Frontal cortex (tissue), 4 donors: Measurements from ENCODE around the gene QSOX2. TPM values are rescaled to one million over a fixed set of nuclear protein-coding genes. Genes with fewer than 3 reads are reported as not detected.

Experiments used
- DNase-seq, 2 donors: peaks; one replicate each; pipeline ENCODE4 v3.0.0; 2012; ENCODE audit warnings: low spot score in 2 of 2
- FAIRE-seq: peaks from 2 replicates; lab custom pipeline; 2012; peaks lifted over from hg19 to GRCh38; lab: Jason Lieb, UNC
- total RNA-seq: library from RNA; depleted of rRNA; stranded (reverse); fragments of >200 nt; gene quantifications from one replicate; pipeline ENCODE4 v1.2.3, GENCODE V29; 2014
- donor health status: control.
- donor health status: control.
- donor health status: control.

The QSOX2 gene
- total RNA-seq, 1 donor from 2014 or later: 8.2 TPM

DNA sequence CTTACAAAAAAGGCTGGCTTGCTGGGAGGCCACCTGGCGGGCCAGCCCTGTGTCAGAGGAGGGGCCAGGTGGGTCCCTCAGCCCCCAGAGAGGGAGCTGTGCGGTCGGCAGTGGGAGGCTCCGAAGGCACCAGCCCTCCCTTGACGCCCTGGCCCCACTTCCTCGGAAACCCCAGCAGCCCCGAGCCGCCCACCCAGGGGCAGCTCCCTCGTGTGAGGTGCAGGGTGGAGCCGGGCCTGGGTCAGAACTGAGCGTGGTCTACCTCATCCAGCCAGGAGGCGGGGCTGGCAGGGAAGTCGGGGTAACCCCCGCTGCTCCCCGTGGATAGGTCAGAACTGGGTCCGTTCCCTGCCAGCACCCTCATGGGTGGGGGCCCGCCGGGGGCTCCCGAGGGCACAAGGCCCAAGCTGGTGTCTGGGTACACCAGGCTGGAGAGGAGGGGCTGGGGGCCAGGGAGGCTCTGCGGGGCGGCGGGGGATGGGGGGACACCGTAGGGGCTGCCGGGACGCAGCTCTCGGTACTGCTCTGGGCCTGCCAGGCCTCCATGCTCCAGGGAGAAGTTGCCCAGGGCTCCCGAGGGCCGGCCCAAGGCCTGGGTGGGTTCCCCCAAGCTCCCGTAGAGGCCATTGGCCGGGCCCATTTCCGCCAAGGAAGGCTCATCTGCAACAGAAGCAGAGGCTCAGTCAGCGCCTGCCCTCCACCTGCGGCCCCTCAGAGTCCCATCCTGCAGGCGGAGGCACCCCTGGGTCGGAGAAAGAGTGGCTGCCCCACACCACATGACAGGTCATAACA lies 48.3 kb downstream of the QSOX2 start:
- DNase-seq (no peak), FAIRE-seq (no peak)

DNA sequence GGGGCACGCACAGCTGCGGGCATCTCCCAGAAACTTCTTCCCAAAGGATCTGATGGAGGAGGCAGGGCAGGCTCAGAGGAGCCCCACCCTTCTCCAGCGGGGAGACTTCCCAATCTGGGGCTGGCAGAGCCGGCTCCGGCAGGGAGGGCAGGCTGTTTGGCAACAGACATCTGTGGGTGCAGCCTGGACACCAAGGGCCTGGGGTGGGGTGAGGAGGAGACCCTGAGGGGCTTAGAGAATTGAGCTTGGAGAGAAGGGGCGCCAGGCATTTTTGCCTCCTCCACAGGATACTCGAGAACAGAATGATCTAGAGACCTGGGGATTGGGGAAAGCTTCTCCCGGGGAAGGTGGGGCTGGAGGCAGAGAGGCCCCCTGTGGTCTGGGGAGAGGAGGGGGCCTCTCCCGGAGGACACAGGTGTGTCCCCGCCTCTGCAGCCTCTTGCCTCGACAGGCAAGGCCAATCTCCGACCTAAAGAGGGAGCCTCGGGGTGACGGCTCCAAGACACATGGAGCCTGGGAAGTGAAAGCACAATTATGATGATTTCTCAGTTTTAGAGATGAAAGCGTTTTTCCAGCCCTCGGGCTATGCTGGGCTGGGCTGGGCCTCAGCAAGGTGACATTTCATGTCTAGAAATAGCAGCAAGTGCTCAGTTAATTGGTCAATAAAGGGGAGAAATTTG lies 49.1 kb downstream of the QSOX2 start:
- DNase-seq (no peak), FAIRE-seq (no peak)

DNA sequence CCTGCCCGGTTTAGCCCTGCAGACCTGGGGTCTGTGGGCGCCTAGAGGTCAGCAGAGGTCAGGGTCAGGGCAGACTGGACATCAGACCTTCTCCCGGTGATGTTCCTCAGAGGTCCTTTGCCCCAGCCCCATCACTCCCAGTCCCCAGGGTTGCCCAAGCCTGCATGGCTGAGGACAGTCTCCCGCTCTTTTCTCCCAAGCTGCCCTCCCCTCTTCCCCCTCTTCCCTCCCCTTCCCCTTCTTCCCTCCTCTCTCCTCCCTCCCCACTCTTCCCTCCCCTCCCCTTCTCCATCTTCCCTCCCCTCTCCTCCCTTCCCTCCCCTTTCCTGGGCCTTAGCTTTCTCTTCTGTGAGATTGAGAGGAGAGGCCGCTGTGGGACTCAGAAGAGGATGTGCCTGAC lies 51.1 kb downstream of the QSOX2 start:
- DNase-seq (no peak), FAIRE-seq (no peak)

DNA sequence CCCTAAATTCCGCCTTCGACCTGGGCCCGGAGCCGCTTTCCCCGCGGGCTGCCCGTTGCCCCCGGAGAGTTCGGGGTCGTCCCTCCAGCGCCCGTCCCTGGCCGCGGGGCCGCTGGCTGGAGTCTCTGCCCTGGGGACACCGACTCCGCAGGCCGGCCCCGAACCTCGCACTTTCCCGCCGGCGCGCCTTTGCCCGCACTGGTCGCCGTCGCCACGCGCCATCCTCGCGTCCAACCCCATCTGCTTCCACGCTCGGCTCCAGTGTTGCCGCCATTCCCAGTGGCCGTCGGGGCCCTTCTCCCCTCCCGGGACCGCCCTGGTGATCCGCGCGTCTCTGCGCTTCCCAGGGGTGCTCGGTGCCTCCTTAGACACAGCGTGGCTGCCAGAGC lies 51.7 kb downstream of the QSOX2 start:
- FAIRE-seq: no peak
- DNase-seq: no peak

DNA sequence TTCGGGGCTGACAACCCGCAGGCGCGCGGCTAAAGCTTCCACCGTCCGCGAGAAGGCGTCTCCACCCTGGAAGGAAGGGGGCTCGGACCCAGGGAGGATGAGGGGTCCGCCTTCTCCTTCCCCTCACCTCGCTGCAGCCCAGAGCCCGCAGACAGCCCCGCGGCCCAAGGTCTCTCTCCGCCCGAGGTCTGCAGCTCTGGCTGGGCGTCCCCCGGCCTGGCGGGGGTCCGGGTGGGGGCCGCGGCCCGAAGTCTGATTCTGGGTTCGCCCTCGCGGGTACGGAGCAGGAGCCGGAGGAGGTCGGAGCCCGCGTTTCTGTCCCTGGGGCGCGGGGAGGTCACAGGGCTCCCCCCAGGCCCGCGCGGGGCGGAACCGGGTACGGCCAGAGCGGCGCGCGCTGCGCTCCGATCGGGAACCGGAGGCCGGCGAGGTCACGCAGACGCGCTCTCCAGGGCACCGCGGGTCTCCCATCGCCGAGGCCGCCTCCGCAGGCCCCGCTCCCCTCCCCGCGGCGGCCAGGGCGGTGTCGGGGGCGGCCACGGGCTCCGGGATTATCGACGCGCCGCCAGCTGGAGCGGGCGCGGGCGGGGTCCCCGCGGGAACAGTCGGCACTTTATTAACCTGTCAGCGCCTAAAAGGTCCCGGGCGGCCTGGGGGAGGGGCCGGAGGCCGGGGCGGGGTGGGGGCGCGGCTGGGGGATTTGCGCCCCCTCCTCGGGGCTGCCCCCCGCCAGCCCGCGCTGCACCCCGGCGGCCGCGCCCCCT lies 52.3 kb downstream of the QSOX2 start:
- no peak for FAIRE-seq

DNA sequence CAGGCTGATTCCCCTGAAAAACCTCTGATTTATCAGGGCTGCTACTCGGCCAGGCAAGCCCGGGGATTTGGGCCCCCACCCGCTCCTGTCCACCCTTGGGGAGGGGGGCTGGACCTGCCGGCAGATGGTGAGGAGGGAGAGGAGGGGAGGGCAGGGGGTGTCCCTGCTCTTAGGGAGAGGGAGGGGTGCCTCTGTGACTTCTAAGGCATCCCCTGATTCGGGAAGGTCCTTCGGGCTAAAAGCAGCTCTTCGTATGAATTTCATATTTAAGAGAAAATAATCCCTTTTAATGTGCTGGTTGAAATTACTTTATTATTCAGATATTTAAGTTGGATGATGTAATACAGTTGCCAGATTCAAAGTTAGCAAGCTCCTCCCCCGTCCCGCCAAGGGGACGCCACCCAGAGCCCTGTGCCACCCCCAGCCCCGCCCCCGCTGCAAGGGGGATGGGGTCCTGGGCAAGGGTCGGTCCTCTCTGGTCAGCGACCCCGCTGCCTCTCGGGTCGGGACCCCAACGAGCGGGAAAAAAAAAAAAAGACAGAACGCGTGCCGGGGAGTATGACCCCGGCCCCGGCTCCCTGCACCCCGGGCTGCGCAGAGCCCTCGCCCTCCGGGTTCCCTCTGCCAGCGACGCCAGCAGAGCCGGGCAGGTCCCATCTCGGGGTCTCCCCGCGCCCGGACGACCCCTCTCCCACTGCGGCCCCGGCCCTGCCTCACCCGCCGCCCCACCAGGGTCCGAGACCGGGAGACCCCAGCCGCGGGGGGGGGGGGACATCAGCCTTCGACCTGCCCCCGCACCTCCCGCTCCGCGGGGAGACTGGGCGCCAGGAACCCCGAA lies 53.1 kb downstream of the QSOX2 start:
- FAIRE-seq (no peak), DNase-seq (no peak)

More for the DNA sequence above, 52.3 kb downstream of the QSOX2 start:
- no peak for DNase-seq

DNA sequence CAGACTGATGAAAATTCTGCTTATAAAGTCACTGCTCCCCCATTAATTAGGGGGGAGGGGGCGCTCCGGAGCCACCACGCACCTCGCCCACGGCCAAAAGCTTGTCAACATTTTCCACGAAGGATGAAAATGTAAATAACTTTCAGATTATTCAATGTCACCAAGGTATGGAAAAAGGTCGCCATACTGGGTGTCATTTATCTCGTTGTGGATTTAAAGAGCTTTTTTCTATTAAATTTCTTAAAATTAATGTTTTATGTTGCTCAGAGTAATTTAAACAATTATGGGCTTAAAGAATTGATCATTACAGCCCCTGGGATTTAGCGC lies 53.7 kb downstream of the QSOX2 start:
- FAIRE-seq (no peak), DNase-seq (no peak)

DNA sequence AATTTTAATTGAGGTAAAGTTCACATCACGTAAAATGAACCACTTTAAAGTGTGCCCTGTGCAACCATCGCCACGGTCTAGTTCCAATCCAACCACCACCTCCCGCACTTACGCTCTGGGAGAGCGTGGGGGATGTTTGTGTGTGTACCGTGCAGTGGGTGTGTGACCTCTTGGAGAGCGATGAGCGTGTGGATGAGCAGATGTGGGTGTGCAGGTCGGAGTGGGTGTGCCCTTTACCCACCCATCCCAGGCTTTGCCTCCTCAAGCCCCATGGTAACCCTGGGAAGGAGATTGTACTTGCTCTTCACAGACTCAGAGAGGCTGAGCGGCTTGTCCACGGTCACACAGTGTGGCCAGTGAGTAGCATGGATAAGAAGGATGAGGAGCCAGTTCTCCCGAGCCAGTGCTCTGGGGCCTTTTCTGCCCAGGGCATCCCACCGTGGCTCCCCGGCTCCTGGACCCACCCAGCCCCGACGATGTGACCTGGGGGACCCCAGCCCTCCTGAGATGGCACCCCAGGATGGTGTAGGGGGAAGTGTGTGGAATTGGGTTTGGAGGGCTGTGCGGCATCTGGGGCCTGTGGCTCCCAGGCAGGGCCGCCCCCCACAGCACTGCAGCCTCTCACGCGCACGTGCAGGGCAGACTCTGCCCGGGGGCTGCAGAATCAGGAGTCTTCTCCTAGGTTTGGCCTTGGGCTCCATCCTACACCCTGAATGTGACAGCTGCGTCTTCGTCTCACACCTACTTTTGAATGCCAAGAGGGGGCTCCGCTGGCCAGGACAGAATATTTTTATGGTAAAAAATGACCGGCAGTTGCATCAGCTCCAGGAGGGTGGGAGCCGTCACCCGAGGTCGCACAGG lies 54.3 kb downstream of the QSOX2 start:
- FAIRE-seq: no peak

DNA sequence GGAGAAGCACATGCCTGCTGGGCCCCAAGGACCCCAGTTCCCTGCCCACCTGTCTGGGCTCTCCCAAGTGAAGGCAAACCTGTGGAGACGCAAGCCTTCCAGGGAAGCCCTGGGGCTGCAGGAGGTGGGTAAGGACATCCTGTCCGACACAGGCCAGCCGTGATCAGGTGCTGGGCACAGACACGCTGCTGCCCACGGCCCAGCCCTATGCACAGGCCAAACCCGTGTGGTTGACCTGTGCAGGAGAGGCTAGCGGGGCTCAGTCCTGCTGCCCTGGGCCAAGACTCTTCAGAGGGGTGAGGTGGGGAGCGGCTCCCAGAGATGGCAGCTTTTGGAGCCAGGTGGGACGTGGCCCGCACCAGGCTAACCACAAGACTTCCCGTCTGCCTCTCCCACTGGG lies 55.0 kb downstream of the QSOX2 start:
- FAIRE-seq (no peak), DNase-seq (no peak)

More for the DNA sequence above, 54.3 kb downstream of the QSOX2 start:
- no peak for DNase-seq

DNA sequence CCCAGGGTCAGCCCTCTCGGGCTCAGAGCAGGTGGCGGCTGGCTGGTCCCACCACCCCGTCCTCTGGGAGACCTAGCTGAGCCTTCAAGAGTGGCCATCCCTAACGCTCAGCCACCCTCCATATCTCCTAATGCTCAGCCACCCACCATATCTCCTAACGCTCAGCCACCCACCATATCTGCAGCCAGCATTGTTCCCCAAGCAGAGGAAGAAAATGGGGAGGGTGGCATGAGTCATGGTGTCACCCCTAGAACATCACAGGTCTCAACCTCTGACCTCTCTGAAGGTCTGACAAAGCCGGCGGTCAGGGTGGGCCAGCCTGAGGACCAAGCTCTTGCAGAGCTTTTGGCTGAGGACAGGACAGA lies 55.4 kb downstream of the QSOX2 start:
- DNase-seq: no peak
- FAIRE-seq: no peak

DNA sequence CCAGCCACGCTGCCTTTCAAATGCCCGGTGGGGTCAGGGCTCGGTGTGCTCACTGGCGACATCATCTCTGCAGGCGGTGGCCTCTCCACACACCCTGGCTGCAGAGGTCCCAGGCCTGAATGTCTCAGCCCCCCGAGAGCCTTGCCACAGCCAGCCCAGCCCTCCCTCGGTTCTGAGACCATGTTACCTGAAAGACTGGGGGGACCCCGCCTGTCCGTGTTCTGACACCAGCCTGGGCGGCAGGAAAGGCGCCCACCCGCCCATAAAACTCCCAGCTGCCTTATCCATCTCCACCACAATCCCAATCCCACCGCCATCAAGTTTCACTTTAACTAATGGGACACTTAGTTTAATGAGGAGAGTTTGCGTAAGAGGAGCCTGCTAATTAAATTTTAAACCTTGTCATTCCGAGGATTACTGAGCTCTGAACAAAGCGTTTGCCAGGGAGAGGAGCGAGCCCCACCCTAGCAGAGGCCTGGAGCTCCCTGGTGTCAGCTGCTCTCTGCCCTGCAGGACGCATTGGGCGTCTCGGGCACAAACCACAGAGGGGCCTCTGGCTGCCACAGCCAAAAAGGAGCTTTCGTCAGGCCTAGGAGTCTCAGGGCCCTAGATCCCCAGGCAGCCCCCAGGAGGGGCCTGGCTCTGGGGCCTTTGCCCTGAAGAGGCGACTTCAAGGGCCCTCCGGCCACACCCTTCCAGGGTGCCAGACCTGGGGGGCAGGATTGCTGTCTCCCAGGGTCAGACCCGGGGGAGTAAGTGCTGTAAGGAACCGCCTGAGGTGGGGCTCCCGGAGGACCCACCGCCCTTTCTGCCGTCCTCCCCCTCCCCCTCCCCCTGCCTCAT lies 56.0 kb downstream of the QSOX2 start:
- FAIRE-seq (no peak), DNase-seq (no peak)

DNA sequence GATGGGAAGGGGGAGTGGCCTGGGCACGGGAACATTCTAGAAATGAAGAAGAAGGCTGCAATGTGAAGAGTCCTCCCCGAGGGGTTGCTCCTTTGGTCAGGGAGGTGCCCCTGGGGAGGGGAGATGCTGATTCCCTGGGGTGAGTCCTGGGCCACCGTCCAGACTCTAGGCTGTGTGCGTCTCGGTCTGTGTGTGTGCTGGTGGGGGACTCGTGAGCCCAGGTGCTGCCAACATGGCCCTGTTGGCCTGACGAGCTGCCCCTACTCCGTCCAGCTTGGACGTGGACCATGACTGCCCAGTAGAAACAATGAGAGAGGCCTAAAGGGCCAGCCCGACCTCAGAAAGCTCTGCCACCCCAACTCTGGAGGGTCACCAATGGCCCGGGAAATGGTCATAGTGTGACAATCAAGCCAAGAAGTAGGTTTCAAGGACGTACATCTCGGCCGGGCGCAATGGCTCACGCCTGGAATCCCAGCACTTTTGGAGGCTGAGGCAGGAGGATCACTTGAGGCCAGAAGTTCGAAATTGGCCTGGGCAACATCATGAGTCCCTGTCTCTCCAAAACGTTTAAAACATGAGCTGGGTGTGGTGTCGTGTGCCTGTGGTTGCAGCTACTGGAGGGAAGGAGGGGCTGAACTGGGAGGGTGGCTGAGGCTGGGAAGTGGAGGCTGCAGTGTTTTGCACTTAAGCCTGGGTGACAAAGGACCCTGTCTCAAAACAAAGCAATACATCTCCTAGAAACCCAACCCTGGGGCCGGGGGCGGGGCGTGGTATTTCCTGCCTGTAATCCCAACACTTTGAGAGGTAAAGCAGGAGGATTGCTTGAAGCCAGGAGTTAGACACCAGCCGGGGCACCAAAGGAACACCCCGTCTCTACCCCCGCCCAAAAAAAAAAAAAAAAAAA lies 57.7 kb downstream of the QSOX2 start:
- no peak for DNase-seq
- FAIRE-seq: no peak

DNA sequence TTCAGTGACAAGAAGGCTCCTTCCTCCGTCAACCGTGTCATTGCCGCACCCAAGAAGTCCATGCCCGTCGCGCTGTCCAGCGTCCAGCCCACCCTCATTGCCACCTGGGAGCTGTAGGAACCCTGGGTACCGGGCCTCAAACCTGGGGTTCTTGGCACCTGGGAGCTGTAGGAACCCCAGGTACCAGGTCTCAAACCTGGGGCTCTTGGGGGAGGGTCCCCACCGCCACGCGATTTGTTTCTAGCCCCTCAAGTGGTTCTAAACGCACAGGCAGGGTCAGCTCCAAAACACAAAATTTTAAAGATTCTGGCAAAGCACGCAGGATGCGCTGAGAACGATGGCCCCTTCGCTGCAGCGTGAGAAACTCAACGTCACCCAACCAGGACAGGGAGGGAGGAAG lies 58.4 kb downstream of the QSOX2 start:
- DNase-seq (no peak), FAIRE-seq (no peak)

DNA sequence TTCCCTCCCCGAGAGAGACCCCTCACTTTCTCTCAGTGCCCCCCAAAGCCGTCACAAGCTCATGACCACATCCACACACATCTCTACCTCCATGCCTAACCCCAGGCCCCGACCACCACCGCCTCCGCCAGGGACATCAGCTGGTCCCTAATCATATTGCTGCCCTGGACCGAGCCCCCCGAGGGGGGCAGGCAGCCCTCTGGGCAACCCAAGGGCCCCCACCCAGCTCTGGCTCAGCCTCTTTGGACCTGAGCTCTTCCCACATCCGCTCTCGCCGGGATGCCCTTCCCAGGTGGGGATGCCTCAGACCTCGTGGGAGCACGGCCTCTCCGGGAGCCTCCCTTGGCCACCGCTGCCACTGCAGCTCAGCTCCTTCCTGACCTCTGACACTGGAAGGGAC lies 59.2 kb downstream of the QSOX2 start:
- FAIRE-seq: no peak
- DNase-seq: no peak

DNA sequence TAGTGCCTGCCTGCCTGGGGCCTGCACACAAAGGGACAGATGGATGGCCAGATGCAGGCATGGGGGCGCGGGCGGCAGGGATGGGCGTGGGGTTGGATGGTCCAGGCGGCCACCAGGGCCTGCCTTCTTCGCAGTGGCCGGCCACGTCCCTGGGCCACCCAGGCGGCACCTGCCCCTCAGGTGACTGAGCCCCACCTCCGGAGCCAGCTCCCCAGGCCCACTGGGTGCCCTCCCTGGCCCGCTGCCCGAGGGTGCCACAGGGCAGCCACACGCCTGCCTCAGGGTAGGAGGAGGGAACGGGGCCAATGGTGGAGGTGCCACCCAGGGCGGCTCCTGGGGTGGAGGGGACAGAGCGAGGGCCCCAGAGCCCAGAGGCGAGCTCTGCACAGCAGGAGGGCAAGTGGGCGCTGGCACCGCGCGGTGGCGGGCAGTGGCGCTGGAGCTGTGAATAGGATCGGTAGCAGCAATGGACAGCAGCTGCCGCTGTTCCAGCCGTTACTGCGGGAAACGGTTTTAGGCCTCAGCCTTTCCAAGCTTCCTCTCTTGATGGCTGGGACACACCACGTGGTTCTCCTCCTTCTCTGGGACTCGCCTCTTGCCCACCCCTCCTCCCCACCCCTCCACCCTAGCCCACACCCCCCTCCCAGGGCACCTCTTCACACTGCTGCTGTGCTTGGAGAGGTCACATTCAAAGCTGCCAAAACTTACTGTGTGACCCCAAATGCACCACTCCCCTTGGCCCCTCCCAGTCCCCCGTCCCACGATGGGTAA lies 59.8 kb downstream of the QSOX2 start:
- FAIRE-seq (no peak), DNase-seq (no peak)

DNA sequence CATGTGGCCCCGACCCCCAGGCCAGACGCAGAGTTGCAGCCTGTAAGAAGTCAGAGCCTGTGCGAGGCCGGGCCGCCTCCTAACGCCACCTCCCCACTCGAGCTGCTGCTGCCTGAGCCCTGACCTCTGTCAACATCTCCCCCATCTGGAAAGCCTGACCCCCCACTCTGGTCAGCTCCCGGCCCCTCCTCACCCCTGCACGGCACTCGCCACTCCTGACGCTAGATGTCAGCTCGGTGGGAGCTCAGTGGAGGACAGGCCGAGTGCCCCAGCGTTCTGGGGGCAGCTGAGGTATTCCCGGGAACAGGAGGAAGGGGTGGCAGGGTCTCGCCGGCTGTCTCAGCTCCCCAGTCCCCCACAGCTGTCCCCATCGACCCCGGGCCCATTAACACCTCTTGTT lies 60.5 kb downstream of the QSOX2 start:
- DNase-seq (no peak), FAIRE-seq (no peak)
